B cell (primary cell): ENCODE measurements around the gene TM9SF4. TPM values are rescaled to one million over a fixed set of nuclear protein-coding genes. Genes with fewer than 3 reads are reported as not detected.

Experiments
- ATAC-seq: fragments of 200-7000 bp; cut with Tn5 transposase; one replicate; pipeline ENCODE4 v1.10.0; 2021; ENCODE audit warnings: low read depth, mild to moderate bottlenecking, moderate number of reproducible peaks, moderate library complexity
- CTCF ChIA-PET: fragments of 350-600 bp; sonication (Branson Sonifier 250); formaldehyde crosslinking; loops from one replicate; lab custom pipeline; 2021; ENCODE audit warnings: antibody characterized with exemption, inconsistent platforms; lab: Charles Lee
- POLR2A ChIA-PET: fragments of 350-600 bp; sonication (Branson Sonifier 250); formaldehyde crosslinking; loops from one replicate; lab custom pipeline; 2021; ENCODE audit warnings: antibody characterized with exemption; lab: Charles Lee
- DNase-seq: peaks from one replicate; pipeline ENCODE4 v3.0.0; 2013
- H2AFZ ChIP-seq: 2 replicates; pipeline ENCODE4 v1.6.1; 2012; ENCODE audit warnings: mild to moderate bottlenecking, low read depth, low read length; ENCODE audit not compliant: insufficient read depth, poor library complexity, severe bottlenecking
- H3K27ac ChIP-seq, 2 donors: 1 replicate in 1 of 2; 2 replicates in 1 of 2; pipeline ENCODE4 v1.5.1; 2012 to 2013; ENCODE audit warnings: low read length in 2 of 2, mild to moderate bottlenecking in 2 of 2, moderate library complexity in 1 of 2
- H3K27me3 ChIP-seq, 4 experiments: fragments of 200-600 bp in 1 of 4; sonication (generic) in 1 of 4; replicated peaks in 1 of 4; 1 replicate in 2 of 4; 2 replicates in 2 of 4; pipeline versions ENCODE4 v1.6.1 to v1.7.0; 2013 to 2016; ENCODE audit warnings: low read length in 3 of 4, mild to moderate bottlenecking in 2 of 4, mixed read lengths in 1 of 4, moderate library complexity in 1 of 4; ENCODE audit not compliant: insufficient read depth in 4 of 4, control insufficient read depth in 3 of 4; ENCODE audit errors: control extremely low read depth in 1 of 4
- H3K36me3 ChIP-seq, 2 experiments: replicated peaks in 1 of 2; 1 replicate in 1 of 2; 2 replicates in 1 of 2; pipeline versions ENCODE4 v1.6.1 to v1.7.1; 2013; ENCODE audit warnings: low read length in 1 of 2; ENCODE audit not compliant: insufficient read depth in 2 of 2, control insufficient read depth in 1 of 2; ENCODE audit errors: control extremely low read depth in 1 of 2, extremely low read depth in 1 of 2
- H3K4me1 ChIP-seq, 2 donors: fragments of 200-600 bp in 1 of 2; sonication (generic) in 1 of 2; 1 replicate in 1 of 2; 2 replicates in 1 of 2; pipeline versions ENCODE4 v1.5.1 to v1.6.1; 2013 to 2017; ENCODE audit warnings: low read length in 2 of 2; ENCODE audit not compliant: control insufficient read depth in 2 of 2, insufficient read depth in 2 of 2
- H3K4me2 ChIP-seq: replicated peaks from 2 replicates; pipeline ENCODE3; 2012; ENCODE audit warnings: mild to moderate bottlenecking, low read depth, low read length; ENCODE audit not compliant: poor library complexity, severe bottlenecking
- H3K4me3 ChIP-seq, 5 experiments: fragments of 200-600 bp in 1 of 5; sonication (generic) in 1 of 5; 1 replicate in 3 of 5; 2 replicates in 2 of 5; pipeline versions ENCODE4 v1.5.1 to v1.7.0; 2011 to 2016; ENCODE audit warnings: low read length in 4 of 5, mild to moderate bottlenecking in 4 of 5, low read depth in 2 of 5, control low read depth in 1 of 5, moderate library complexity in 1 of 5; ENCODE audit not compliant: insufficient read depth in 1 of 5; ENCODE audit errors: control extremely low read depth in 1 of 5, extremely low read depth in 1 of 5
- H3K79me2 ChIP-seq: fragments of 200-600 bp; sonication (generic); one replicate; pipeline ENCODE4 v1.6.0; 2016; ENCODE audit warnings: low read length; ENCODE audit not compliant: control insufficient read depth, insufficient read depth
- H3K9ac ChIP-seq: fragments of 200-600 bp; sonication (generic); 2 replicates; pipeline ENCODE4 v1.6.1; 2017; ENCODE audit warnings: mild to moderate bottlenecking, low read length, moderate library complexity
- H3K9me3 ChIP-seq, 3 donors: one replicate each; pipeline versions ENCODE4 v1.6.1 to v1.7.1; 2013; ENCODE audit warnings: low read length in 2 of 3; ENCODE audit not compliant: control insufficient read depth in 2 of 3, insufficient read depth in 1 of 3; ENCODE audit errors: control extremely low read depth in 1 of 3
- H4K20me1 ChIP-seq: 2 replicates; pipeline ENCODE4 v1.6.0; 2012; ENCODE audit warnings: mild to moderate bottlenecking, low read length; ENCODE audit not compliant: insufficient read depth, control insufficient read depth, poor library complexity, severe bottlenecking
- H3K27ac Mint-ChIP-seq: one replicate; pipeline ENCODE4 v1.8.0; 2021; ENCODE audit warnings: mixed read lengths
- H3K27me3 Mint-ChIP-seq: one replicate; pipeline ENCODE4 v1.8.0; 2021; ENCODE audit warnings: mixed read lengths
- H3K4me1 Mint-ChIP-seq: one replicate; pipeline ENCODE4 v1.8.0; 2021; ENCODE audit warnings: mixed read lengths
- H3K4me3 Mint-ChIP-seq: one replicate; pipeline ENCODE4 v1.8.0; 2021; ENCODE audit warnings: mixed read lengths
- H3K9me3 Mint-ChIP-seq: one replicate; pipeline ENCODE4 v1.8.0; 2022; ENCODE audit warnings: mixed read lengths; ENCODE audit not compliant: insufficient read depth
- EZH2 ChIP-seq: IDR thresholded peaks from 2 replicates; pipeline ENCODE4 v1.6.1; 2012; ENCODE audit warnings: borderline replicate concordance, low read depth, mild to moderate bottlenecking, moderate library complexity, low read length; ENCODE audit not compliant: insufficient read depth, poor library complexity, severe bottlenecking
- WGBS: methylation state at CpG from one replicate; pipeline ENCODE4 v1.1.5; 2013; ENCODE audit warnings: missing lambda C conversion rate; ENCODE audit not compliant: insufficient coverage; 5-methylcytosine and 5-hydroxymethylcytosine counted together
- intact Hi-C: fragments of 100-400 bp; cut with micrococcal nuclease; formaldehyde crosslinking; loops from one replicate; pipeline ENCODE4 v1.10.0; 2022
- polyA plus RNA-seq: library from polyadenylated mRNA; depleted of rRNA; stranded (reverse); fragments of >200 nt; gene quantifications from 2 replicates; pipeline ENCODE4 v1.2.3, GENCODE V29; 2012
- total RNA-seq, 2 donors: library from RNA; stranded (reverse); fragments of 120-200 nt in 1 of 2; gene quantifications; 1 replicate in 1 of 2; 2 replicates in 1 of 2; pipeline versions ENCODE4 v1.2.3 to v1.2.4, GENCODE V29; 2013 to 2022
- TF ChIP-seq, protein P1 (sequence below): fragments of 200-600 bp; IDR thresholded peaks from one replicate; pipeline ENCODE4 v1.8.0; 2022; ENCODE audit warnings: antibody characterized with exemption, mild to moderate bottlenecking

TM9SF4 gene
- total and polyA plus RNA-seq, 2 donors (not counting 1 experiment from before 2014, with no cell fraction given), result 23.5 to 53.8 TPM

DNA sequence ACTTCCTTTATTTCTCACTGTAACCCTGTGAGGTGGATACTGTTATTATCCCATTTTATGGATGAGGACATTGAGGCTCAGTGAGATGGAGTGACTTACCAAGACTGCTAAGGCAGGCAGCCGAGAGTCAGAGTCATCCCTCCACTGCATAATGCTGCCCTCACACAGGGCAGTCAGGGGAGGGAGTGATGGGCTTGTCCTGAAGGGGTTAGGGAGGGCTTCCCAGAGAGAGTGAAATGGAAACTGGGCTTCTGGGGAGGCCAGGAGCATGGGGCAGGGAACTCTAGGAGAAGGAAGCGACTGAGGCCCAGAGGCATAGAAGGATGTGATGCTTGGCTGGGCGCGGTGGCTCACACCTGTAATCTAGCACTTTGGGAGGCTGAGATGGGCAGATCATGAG, 31.1 kb downstream of the TM9SF4 start:
- H3K9ac ChIP-seq, result no peak overlapping the region
- no peak overlapping the region for H3K4me3 ChIP-seq
- H3K4me2 ChIP-seq, result no peak overlapping the region
- intact Hi-C loops, result no loop called here
- no peak overlapping the region for H2AFZ ChIP-seq
- H3K27me3 Mint-ChIP-seq, result no peaks in the 10 kb centered on the region
- peaks cover 4% of the 10 kb centered on the region for H3K79me2 ChIP-seq
- no peak for TF ChIP-seq EZH2
- TF ChIP-seq, protein P1, sequence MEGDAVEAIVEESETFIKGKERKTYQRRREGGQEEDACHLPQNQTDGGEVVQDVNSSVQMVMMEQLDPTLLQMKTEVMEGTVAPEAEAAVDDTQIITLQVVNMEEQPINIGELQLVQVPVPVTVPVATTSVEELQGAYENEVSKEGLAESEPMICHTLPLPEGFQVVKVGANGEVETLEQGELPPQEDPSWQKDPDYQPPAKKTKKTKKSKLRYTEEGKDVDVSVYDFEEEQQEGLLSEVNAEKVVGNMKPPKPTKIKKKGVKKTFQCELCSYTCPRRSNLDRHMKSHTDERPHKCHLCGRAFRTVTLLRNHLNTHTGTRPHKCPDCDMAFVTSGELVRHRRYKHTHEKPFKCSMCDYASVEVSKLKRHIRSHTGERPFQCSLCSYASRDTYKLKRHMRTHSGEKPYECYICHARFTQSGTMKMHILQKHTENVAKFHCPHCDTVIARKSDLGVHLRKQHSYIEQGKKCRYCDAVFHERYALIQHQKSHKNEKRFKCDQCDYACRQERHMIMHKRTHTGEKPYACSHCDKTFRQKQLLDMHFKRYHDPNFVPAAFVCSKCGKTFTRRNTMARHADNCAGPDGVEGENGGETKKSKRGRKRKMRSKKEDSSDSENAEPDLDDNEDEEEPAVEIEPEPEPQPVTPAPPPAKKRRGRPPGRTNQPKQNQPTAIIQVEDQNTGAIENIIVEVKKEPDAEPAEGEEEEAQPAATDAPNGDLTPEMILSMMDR, result no peak
- no peak overlapping the region for H3K4me3 Mint-ChIP-seq
- DNase-seq (no peak), ATAC-seq (no peak)
- POLR2A ChIA-PET, result no interaction called here
- no peak overlapping the region for H3K27ac Mint-ChIP-seq
- H3K27me3 ChIP-seq, result no peaks in the 10 kb centered on the region
- H3K9me3 Mint-ChIP-seq, result no peaks in the 10 kb centered on the region
- CTCF ChIA-PET, result no interaction called here
- no peaks in the 10 kb centered on the region for H3K4me1 ChIP-seq
- no peak overlapping the region for H3K27ac ChIP-seq
- peaks cover 2% of the 10 kb centered on the region for H4K20me1 ChIP-seq
- H3K9me3 ChIP-seq, result no peaks in the 10 kb centered on the region
- H3K4me1 Mint-ChIP-seq, result no peaks in the 10 kb centered on the region
- peaks cover 2 to 89% of the 10 kb centered on the region in 2 experiments for H3K36me3 ChIP-seq
- WGBS, result 100% methylated on average over 1 of the region's 4 CpGs

DNA sequence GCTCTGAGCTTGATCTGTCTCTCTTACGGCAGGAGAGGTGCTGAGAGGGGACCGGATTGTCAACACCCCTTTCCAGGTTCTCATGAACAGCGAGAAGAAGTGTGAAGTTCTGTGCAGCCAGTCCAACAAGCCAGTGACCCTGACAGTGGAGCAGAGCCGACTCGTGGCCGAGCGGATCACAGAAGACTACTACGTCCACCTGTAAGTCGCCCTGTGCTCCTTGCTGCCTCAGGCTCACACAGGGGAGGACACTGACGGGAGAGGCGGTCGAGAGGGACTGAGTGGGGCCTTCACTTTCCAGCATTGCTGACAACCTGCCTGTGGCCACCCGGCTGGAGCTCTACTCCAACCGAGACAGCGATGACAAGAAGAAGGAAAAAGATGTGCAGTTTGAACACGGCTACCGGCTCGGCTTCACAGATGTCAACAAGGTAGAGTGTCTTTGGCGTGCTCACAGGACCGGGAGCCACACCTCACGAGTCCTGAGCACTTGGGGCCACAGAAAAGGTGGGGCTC, 32.0 kb downstream of the TM9SF4 start:
- Histone ChIP-seq H3K4me2 (no peak overlapping the region), H3K4me1 (no peaks in the 10 kb centered on the region), H3K9ac (no peak overlapping the region), H3K9me3 (no peaks in the 10 kb centered on the region), H3K4me3 (no peak overlapping the region), H4K20me1 (no peaks in the 10 kb centered on the region), H3K27me3 (no peaks in the 10 kb centered on the region), H3K79me2 (peaks cover 4% of the 10 kb centered on the region), H2AFZ (no peak overlapping the region), H3K36me3 (peaks cover 5 to 90% of the 10 kb centered on the region in 2 experiments), H3K27ac (no peak overlapping the region)
- DNase-seq, result no peak
- Mint-ChIP-seq H3K27me3 (no peaks in the 10 kb centered on the region), H3K27ac (no peak overlapping the region), H3K4me1 (no peaks in the 10 kb centered on the region), H3K9me3 (no peaks in the 10 kb centered on the region), H3K4me3 (no peak overlapping the region)
- POLR2A ChIA-PET, result no interaction called here
- TF ChIP-seq, protein P1, result no peak
- no peak for TF ChIP-seq EZH2
- intact Hi-C loops, result no loop called here
- 99% methylated on average over 19 of the region's 21 CpGs for WGBS
- ATAC-seq, result no peak
- CTCF ChIA-PET, result no interaction called here
